ENCODE results near the gene ST6GALNAC2.

DNA sequence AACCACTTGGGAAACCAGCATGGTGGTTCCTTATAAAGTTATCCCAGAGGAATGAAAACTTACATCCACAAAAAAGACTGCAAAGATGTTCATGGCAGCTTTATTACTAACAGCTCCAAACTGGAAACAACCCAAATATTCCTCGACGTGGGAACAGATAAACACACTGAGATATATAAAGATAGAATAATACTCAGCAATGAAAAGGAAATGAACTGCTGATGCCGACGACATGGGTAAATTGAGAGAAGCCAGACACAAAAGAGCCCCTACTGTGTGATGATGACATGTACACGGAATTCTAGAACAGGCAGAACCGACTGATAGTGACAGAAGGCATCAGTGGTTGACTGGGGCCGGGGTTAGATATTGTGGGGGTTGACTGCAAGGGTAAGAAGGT is 36.1 kb downstream of the ST6GALNAC2 start:
- TF ChIP-seq CTCF (IDR thresholded peaks at IDR 0.05) (no peak), POLR2A (IDR thresholded peaks at IDR 0.05) (no peak)
